Panc1 (cell line): Measurements from ENCODE around the gene GPR142. TPM values are rescaled to one million over a fixed set of nuclear protein-coding genes. Genes with fewer than 3 reads are reported as not detected.

Experiments
- ATAC-seq: fragments of 200-7000 bp; cut with Tn5 transposase; 2 replicates; pipeline ENCODE4 v1.9.1; 2020; ENCODE audit warnings: mild to moderate bottlenecking, moderate library complexity
- BruUV-seq: library from RNA; stranded (reverse); fragments of 400-500 nt; replicated peaks from 2 replicates; lab custom pipeline; 2021; lab: Mats Ljungman, UMichigan
- CTCF ChIA-PET: fragments of 300-600 bp; sonication (Branson Sonifier 250); formaldehyde crosslinking; loops from one replicate; lab custom pipeline; 2022; ENCODE audit warnings: antibody characterized with exemption; lab: Charles Lee
- POLR2A ChIA-PET: fragments of 300-600 bp; sonication (Branson Sonifier 250); formaldehyde crosslinking; loops from one replicate; lab custom pipeline; 2022; ENCODE audit warnings: antibody characterized with exemption; lab: Charles Lee
- DNase-seq: peaks from one replicate; pipeline ENCODE4 v3.0.0-alpha.2; 2010; ENCODE audit warnings: low read depth, low spot score
- H3K27ac ChIP-seq: 2 replicates; pipeline ENCODE4 v1.5.1; 2011; ENCODE audit warnings: mild to moderate bottlenecking, low read length, inconsistent platforms
- H3K27me3 ChIP-seq: fragments of 200-500 bp; sonication (Bioruptor generic); 2 replicates; pipeline ENCODE4 v1.6.0; 2014; ENCODE audit warnings: low read length, inconsistent platforms; ENCODE audit not compliant: control insufficient read depth, insufficient read depth
- H3K36me3 ChIP-seq: fragments of 200-500 bp; sonication (Bioruptor generic); 2 replicates; pipeline ENCODE4 v1.5.1; 2014; ENCODE audit warnings: inconsistent platforms, mild to moderate bottlenecking, low read length, moderate library complexity; ENCODE audit not compliant: control insufficient read depth, insufficient read depth
- H3K4me1 ChIP-seq: 2 replicates; pipeline ENCODE4 v1.5.1; 2011; ENCODE audit warnings: inconsistent platforms, mild to moderate bottlenecking, low read length, moderate library complexity; ENCODE audit not compliant: control insufficient read depth, insufficient read depth
- H3K4me3 ChIP-seq, 2 experiments: 2 replicates each; pipeline ENCODE4 v1.5.1; 2011 to 2012; ENCODE audit warnings: low read depth in 2 of 2, low read length in 2 of 2, mild to moderate bottlenecking in 2 of 2, inconsistent platforms in 1 of 2, moderate library complexity in 1 of 2
- H3K9me3 ChIP-seq: fragments of 200-500 bp; sonication (Bioruptor generic); 2 replicates; pipeline ENCODE4 v1.5.1; 2014; ENCODE audit warnings: low read depth, mild to moderate bottlenecking, inconsistent platforms, low read length, moderate library complexity; ENCODE audit not compliant: control insufficient read depth, insufficient read depth
- CTCF ChIP-seq: fragments of 450-650 bp; IDR thresholded peaks from 2 replicates; pipeline ENCODE4 v1.5.1; 2017; ENCODE audit warnings: mild to moderate bottlenecking
- POLR2AphosphoS5 ChIP-seq: IDR thresholded peaks from 2 replicates; pipeline ENCODE4 v1.6.1; 2012; ENCODE audit warnings: mild to moderate bottlenecking, low read depth, low read length, moderate library complexity
- REST ChIP-seq, 2 experiments: IDR thresholded peaks; 2 replicates each; pipeline ENCODE4 v1.6.1; 2011 to 2012; ENCODE audit warnings: low read depth in 2 of 2, control low read depth in 1 of 2, low read length in 1 of 2, mild to moderate bottlenecking in 1 of 2, moderate library complexity in 1 of 2; ENCODE audit not compliant: insufficient read depth in 1 of 2
- SIN3A ChIP-seq: IDR thresholded peaks from 2 replicates; pipeline ENCODE4 v1.6.1; 2012; ENCODE audit warnings: low read depth, mild to moderate bottlenecking, low read length, moderate library complexity, borderline replicate concordance; ENCODE audit not compliant: insufficient read depth
- TCF7L2 ChIP-seq: IDR thresholded peaks from 2 replicates; pipeline ENCODE4 v1.6.1; 2011; ENCODE audit warnings: mild to moderate bottlenecking, low read depth, low read length, inconsistent platforms
- in situ Hi-C: cut with HindIII; loops from 2 replicates; pipeline ENCODE4 v1.10.0; 2016; ENCODE audit warnings: low sequenced_read_pairs, low pct_unique_long_range_greater_than_20kb
- intact Hi-C: fragments of 100-400 bp; cut with micrococcal nuclease; formaldehyde crosslinking; loops from one replicate; pipeline ENCODE4 v1.10.0; 2022; ENCODE audit not compliant: unreplicated experiment
- total RNA-seq: library from RNA; stranded (reverse); gene quantifications from one replicate; pipeline ENCODE4 v1.2.1, GENCODE V29; 2021; ENCODE audit not compliant: unreplicated experiment

GPR142 gene
- total RNA-seq, 1 experiment from 2014 or later, result not detected

GRCh38 chr17:74391771-74392170 lies 24.5 kb downstream of the GPR142 start:
- DNase-seq (no peak), ATAC-seq (no peak)
- intact Hi-C loops, result no loop called here
- no peaks in the 10 kb centered on the region for H3K36me3 ChIP-seq
- BruUV-seq, result no TSS peak
- no peaks in the 10 kb centered on the region for H3K4me1 ChIP-seq
- H3K9me3 ChIP-seq, result no peaks in the 10 kb centered on the region
- TF ChIP-seq REST (IDR thresholded peaks at IDR 0.05; ENCODE audit: insufficient read depth in 1 of 2, low read depth in 2 of 2, low read length in 1 of 2) (no peak), CTCF (no peak), POLR2AphosphoS5 (no peak), TCF7L2 (no peak), SIN3A (no peak)
- H3K27ac ChIP-seq, result no peak overlapping the region
- POLR2A ChIA-PET, result no interaction called here
- H3K27me3 ChIP-seq, result no peaks in the 10 kb centered on the region
- in situ Hi-C loops, result no loop called here
- CTCF ChIA-PET, result interaction anchor here (0.6 to 0.7 kb wide), 2 partner anchors 12 to 62 kb away, joined by 5 to 13 read pairs; no protein-coding TSS in a partner anchor
- H3K4me3 ChIP-seq, result no peak overlapping the region

GRCh38 chr17:74392848-74393247 lies 25.5 kb downstream of the GPR142 start:
- BruUV-seq, result no TSS peak
- ATAC-seq, result no peak
- in situ Hi-C loops, result no loop called here

More at GRCh38 chr17:74392848-74393247, 25.5 kb downstream of the GPR142 start:
- H3K27me3 ChIP-seq, result no peaks in the 10 kb centered on the region
- intact Hi-C loops, result no loop called here
- H3K27ac ChIP-seq, result no peak overlapping the region
- no peak for TF ChIP-seq SIN3A
- TF ChIP-seq CTCF, result no peak
- no peak for TF ChIP-seq REST (IDR thresholded peaks at IDR 0.05; ENCODE audit: insufficient read depth in 1 of 2, low read depth in 2 of 2, low read length in 1 of 2)
- TF ChIP-seq TCF7L2, result no peak
- no peak for TF ChIP-seq POLR2AphosphoS5
- H3K36me3 ChIP-seq, result no peaks in the 10 kb centered on the region
- H3K4me1 ChIP-seq, result no peaks in the 10 kb centered on the region
- DNase-seq, result no peak
- H3K9me3 ChIP-seq, result no peaks in the 10 kb centered on the region
- no peak overlapping the region for H3K4me3 ChIP-seq
- ChIA-PET CTCF (no interaction called here), POLR2A (no interaction called here)
